ENCODE measurements around the gene TIPARP. TPM values are rescaled to one million over a fixed set of nuclear protein-coding genes. Genes with fewer than 3 reads are reported as not detected.
A peak's percentile ranks its signal among the peaks of the same experiment; 100 is the strongest.

Gene TIPARP, protein sequence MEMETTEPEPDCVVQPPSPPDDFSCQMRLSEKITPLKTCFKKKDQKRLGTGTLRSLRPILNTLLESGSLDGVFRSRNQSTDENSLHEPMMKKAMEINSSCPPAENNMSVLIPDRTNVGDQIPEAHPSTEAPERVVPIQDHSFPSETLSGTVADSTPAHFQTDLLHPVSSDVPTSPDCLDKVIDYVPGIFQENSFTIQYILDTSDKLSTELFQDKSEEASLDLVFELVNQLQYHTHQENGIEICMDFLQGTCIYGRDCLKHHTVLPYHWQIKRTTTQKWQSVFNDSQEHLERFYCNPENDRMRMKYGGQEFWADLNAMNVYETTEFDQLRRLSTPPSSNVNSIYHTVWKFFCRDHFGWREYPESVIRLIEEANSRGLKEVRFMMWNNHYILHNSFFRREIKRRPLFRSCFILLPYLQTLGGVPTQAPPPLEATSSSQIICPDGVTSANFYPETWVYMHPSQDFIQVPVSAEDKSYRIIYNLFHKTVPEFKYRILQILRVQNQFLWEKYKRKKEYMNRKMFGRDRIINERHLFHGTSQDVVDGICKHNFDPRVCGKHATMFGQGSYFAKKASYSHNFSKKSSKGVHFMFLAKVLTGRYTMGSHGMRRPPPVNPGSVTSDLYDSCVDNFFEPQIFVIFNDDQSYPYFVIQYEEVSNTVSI
- total RNA-seq (2016; rRNA removed; fragmentation: Illumina TruSeq; extraction: Trizol) (19.7 and 25.4 TPM in 2 replicates), polyA plus RNA-seq (2011; rRNA removed) (6.6 and 7.3 TPM in 2 replicates), polyA minus RNA-seq (2011; rRNA and poly(A)+ RNA removed; ENCODE audit: low replicate concordance) (4.9 and 12.3 TPM in 2 replicates), Bru-seq, nascent RNA (percentile 89 among the genes with signal in this experiment), BruChase-seq, experiment 1, labeled RNA remaining after a 6-hour chase (percentile 70 among the genes with signal in this experiment), BruChase-seq, experiment 2, labeled RNA remaining after a 2-hour chase (percentile 81 among the genes with signal in this experiment)
- 4.3 and 4.5 TPM in 2 replicates for total RNA-seq (2016; cell fraction: cytosol; rRNA removed; fragmentation: Illumina TruSeq; extraction: Trizol; ENCODE audit: low read depth)
- total RNA-seq (2016; cell fraction: insoluble cytoplasmic fraction; rRNA removed; fragmentation: Illumina TruSeq; extraction: Trizol), result 19.9 and 26.0 TPM in 2 replicates
- 10.5 and 12.3 TPM in 2 replicates for total RNA-seq (2016; cell fraction: membrane; rRNA removed; fragmentation: Illumina TruSeq; extraction: Trizol)
- 22.2 and 24.2 TPM in 2 replicates for total RNA-seq (2016; cell fraction: nucleus; rRNA removed; fragmentation: Illumina TruSeq; extraction: Trizol)
- 2.1 and 4.5 TPM in 2 replicates for polyA plus RNA-seq (2011; cell fraction: cytosol; rRNA removed)
- 3.6 and 4.6 TPM in 2 replicates for polyA plus RNA-seq (2011; cell fraction: nucleus; rRNA removed)
- 10.5 and 10.6 TPM in 2 replicates for polyA plus RNA-seq (2012)
- 0.74 and 0.79 TPM in 2 replicates for polyA plus RNA-seq (2016; cell fraction: cytosol; fragmentation: Illumina TruSeq; extraction: Trizol; ENCODE audit: low read depth)
- polyA plus RNA-seq (2016; cell fraction: insoluble cytoplasmic fraction; fragmentation: Illumina TruSeq; extraction: Trizol; ENCODE audit: low read depth), result 14.7 and 18.3 TPM in 2 replicates
- polyA plus RNA-seq (2016; cell fraction: membrane; fragmentation: Illumina TruSeq; extraction: Trizol; ENCODE audit: low read depth), result 2.9 and 3.6 TPM in 2 replicates
- polyA plus RNA-seq (2016; cell fraction: nucleus; fragmentation: Illumina TruSeq; extraction: Trizol; ENCODE audit: insufficient read depth, low read depth), result 11.9 and 13.5 TPM in 2 replicates
- 6.4 and 8.5 TPM in 2 replicates for polyA minus RNA-seq (2011; cell fraction: cytosol; rRNA and poly(A)+ RNA removed)
- 33.6 and 42.5 TPM in 2 replicates for polyA minus RNA-seq (2011; cell fraction: nucleus; rRNA and poly(A)+ RNA removed)
- long read RNA-seq, experiment 1, full-length matches to known transcripts, result 1 of 5 reads
- long read RNA-seq, experiment 1, partial matches to known transcripts, result 2 of 5 reads
- long read RNA-seq, experiment 1, other reads (novel, unspliced or antisense), result 2 of 5 reads
- long read RNA-seq, experiment 2, full-length matches to known transcripts, result 7 of 19 reads
- long read RNA-seq, experiment 2, partial matches to known transcripts, result 3 of 19 reads
- long read RNA-seq, experiment 2, other reads (novel, unspliced or antisense), result 9 of 19 reads

DNA sequence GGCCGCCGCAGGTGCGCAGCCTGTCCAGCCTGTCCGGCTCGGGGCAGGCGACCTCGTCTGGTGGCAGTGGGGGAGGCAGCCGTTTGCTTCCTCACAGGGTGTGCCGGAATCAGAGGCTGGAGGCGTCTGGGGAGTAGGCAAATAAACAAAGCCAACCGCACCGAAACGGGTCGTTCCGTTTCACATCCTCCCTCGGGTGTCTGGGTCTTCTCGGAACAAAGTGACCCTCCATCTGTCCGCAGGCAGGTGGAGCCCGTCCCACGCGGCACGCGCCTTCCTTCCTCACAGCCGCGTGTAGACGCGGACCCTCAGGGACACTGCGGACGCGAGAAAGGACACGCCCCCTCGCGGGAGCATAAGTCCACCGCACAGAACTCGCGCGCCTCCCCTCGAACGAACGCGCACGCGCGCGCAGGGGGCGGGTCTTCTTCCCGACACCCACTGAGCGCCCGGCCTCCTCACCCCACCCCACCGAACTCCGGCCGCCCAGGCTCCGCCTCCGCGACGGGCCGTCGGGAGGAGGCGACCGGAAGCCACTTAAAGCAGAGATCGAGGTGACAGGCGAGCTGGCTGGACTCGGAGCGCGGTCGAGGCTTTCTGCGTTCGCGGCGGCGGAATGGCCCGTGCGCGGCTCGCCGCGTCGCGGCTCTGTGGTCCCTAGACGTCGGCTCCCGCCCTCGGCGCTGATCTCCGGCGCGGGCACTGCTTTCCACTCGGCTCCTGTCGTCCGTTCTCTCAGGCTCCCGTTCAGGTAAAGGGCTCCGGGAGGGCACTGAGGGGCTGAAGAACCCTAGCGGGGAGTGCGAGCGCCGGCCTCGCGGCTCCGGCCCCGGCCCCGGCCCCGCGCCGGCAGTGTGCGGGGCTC is at the start of gene TIPARP:
Gene TIPARP (plus strand): TSS at position 545 of the 865 bp plus-strand sequence. CDS start 3,108 bp downstream, outside the sequence.
- WGBS (ENCODE audit: low lambda C conversion rate), result under 1% methylated on average over 29 of the region's 105 CpGs
- peak within 1 kb of the TSS; percentile 76 to 96 (median 82) for H3K4me3 ChIP-seq (replicated peaks in 1 of 3; ENCODE audit: insufficient read depth in 1 of 3, low read depth in 2 of 3, low read length in 3 of 3)
- CTCF ChIA-PET (ENCODE audit: low intra/inter-chr PET ratio, low total read pairs), result interaction anchor here (0.7 to 2.2 kb wide), 3 partner anchors 226 to 463 kb away, joined by 3 to 8 read pairs (median 5); no protein-coding TSS in a partner anchor
- peaks cover 44% of the 10 kb centered on the region for H3K4me1 ChIP-seq (ENCODE audit: insufficient read depth, low read length)
- in situ Hi-C loops (cut with HindIII; ENCODE audit: extremely low pct_ligation_motif_present, low pct_unique_long_range_greater_than_20kb), result loop anchor here (10.0 kb wide), 3 partner anchors 119 to 461 kb away; partner anchors contain the start of gene SSR3
- H2AFZ ChIP-seq (ENCODE audit: low read length), result no peak within 1 kb of the TSS
- no peaks in the 10 kb centered on the region for H3K9me3 ChIP-seq (ENCODE audit: low read length)
- DNase-seq (ENCODE audit: low spot score) (peak; percentile 92), FAIRE-seq (peak; percentile 77), ATAC-seq (peak; percentile 92)
- peaks cover 2 to 11% of the 10 kb centered on the region in 2 experiments; a peak in 3 of 5 replicates for H3K36me3 ChIP-seq (replicated peaks in 1 of 2; ENCODE audit: control insufficient read depth in 1 of 2, insufficient read depth in 2 of 2, low read length in 2 of 2)
- no TSS peak for BruUV-seq (replicated peaks)
- intact Hi-C loops (cut with micrococcal nuclease; ENCODE audit: unreplicated experiment), result loop anchor here (1.0 to 10.0 kb wide), 9 partner anchors 55 to 519 kb away; partner anchors contain the start of genes LEKR1 and SSR3
- H4K20me1 ChIP-seq (ENCODE audit: insufficient read depth, low read length), result peaks cover 20% of the 10 kb centered on the region
- H3K4me2 ChIP-seq (ENCODE audit: low read depth, low read length), result peak within 1 kb of the TSS; percentile 91
- POLR2A ChIA-PET, result interaction anchor here (0.7 to 3.2 kb wide), 13 partner anchors 9 to 500 kb away, joined by 3 to 36 read pairs (median 5); partner anchors contain the start of genes CCNL1 and SSR3
- peaks cover 44% of the 10 kb centered on the region for H3K79me2 ChIP-seq (ENCODE audit: insufficient read depth, low read length)
- H3K27ac ChIP-seq (ENCODE audit: extremely low read length, insufficient read depth, low read length), result peak within 1 kb of the TSS; percentile 89
- no peaks in the 10 kb centered on the region for H3K27me3 ChIP-seq (ENCODE audit: control insufficient read depth in 1 of 2, insufficient read depth in 2 of 2, low read length in 2 of 2)
- H3K9ac ChIP-seq (ENCODE audit: insufficient read depth, low read depth, low read length), result peak within 1 kb of the TSS; percentile 87
- TF ChIP-seq NFE2L2 (IDR thresholded peaks at IDR 0.05; ENCODE audit: low read length) (no peak), ZNF558 (CRISPR knock-in tag; IDR thresholded peaks at IDR 0.05; ENCODE audit: borderline replicate concordance) (no peak; the same call in 1 of the 2 replicates), CHD4 (IDR thresholded peaks at IDR 0.05; ENCODE audit: borderline replicate concordance, low read length) (no peak), ZNF660 (CRISPR knock-in tag; IDR thresholded peaks at IDR 0.05; ENCODE audit: borderline replicate concordance, low read depth) (no peak; the same call in 1 of the 2 replicates), PRDM10 (CRISPR knock-in tag; IDR thresholded peaks at IDR 0.05; ENCODE audit: low read depth) (no peak; the same call in 1 of the 2 replicates), DNMT1 (CRISPR knock-in tag; IDR thresholded peaks at IDR 0.05) (no peak), ZNF781 (CRISPR knock-in tag; IDR thresholded peaks at IDR 0.05; ENCODE audit: borderline replicate concordance, not compliant biosample characterization) (peak; percentile 83)
- TF ChIP-seq, protein P1, sequence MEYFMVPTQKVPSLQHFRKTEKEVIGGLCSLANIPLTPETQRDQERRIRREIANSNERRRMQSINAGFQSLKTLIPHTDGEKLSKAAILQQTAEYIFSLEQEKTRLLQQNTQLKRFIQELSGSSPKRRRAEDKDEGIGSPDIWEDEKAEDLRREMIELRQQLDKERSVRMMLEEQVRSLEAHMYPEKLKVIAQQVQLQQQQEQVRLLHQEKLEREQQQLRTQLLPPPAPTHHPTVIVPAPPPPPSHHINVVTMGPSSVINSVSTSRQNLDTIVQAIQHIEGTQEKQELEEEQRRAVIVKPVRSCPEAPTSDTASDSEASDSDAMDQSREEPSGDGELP (IDR thresholded peaks at IDR 0.05; ENCODE audit: borderline replicate concordance, low read depth), result peak; percentile 29; the same call in 1 of the 2 replicates
